ENCODE data around the gene PIAS1.
"Not testable (repeated sequence)": the region's sequence is repeated elsewhere in the genome, so short reads cannot be mapped to it uniquely, and the experiment has no call there.

Gene PIAS1

DNA sequence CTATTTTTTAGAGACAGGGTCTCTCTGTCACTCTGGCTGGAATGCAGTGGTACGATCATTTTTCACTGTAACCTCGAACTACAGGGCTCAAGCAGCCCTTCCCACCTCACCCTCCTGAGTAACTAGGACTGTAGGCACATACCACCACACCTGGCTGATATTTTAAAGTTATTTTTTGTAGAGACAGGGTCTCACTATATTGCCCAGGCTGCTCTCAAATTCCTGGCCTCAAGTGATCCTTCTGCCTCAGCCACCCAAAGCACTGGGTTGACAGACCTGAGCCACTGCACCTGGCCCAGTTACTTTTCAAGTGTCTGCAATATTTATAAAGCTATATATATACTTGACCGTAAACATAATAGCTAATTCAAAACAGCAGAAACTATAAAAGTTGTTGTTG, 75.0 kb downstream of the PIAS1 start:
- no peak for DNase-seq

DNA sequence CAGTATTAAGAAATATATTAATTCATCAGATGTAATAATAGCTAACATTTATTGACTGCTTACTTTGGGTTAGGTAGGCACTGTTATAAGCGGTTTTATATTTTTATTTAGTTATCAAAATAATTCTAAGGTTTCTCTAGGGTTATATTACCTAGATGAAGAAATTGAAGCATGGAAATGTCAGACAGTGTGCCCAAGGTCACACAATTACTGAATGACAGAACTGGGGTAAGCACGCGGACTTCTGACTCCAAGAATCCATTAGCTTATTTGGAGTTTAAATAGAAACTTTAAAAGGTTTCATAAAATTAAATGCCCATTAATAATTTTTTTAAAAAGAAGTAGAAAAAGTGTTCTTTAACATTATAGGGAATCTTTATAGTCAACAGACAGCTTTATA, 76.7 kb downstream of the PIAS1 start:
- no peak for DNase-seq

DNA sequence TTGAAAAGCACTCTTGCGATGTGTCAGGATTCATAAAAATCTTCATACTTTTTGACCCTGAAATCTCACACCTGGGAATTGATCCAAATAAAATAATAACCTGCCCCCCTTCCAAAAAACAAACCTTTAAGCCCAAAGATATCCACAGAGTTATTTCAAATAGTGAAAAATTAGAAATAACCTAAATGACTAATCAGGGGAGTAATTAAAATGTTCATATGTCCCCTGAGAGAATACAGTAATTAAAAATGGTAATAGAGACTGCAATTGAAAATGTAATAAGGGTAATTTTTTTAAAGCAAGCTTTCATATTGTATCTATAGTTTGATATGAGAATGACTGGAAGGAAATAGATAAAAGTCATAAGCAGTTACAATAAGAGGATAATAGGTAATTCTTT, 83.0 kb downstream of the PIAS1 start:
- DNase-seq = no peak

DNA sequence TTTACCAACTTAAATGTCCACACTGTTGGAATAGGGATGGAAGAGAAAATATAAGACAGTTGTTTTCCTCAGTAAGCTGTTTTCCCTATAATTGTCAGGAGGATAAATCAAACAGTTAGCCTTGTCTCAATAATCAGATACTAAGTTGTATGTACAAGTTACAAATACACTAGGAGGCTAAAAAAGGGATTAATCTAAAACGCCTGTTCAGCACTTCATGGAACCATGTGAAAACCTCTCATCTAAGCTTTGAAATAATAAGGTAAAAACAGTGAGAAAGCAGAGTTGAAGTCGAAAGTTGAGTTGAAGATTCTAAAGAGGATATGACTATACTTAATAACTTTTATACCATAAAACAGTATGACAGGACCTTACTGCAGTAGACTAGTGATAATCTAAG, 89.0 kb downstream of the PIAS1 start:
- no peak for DNase-seq

DNA sequence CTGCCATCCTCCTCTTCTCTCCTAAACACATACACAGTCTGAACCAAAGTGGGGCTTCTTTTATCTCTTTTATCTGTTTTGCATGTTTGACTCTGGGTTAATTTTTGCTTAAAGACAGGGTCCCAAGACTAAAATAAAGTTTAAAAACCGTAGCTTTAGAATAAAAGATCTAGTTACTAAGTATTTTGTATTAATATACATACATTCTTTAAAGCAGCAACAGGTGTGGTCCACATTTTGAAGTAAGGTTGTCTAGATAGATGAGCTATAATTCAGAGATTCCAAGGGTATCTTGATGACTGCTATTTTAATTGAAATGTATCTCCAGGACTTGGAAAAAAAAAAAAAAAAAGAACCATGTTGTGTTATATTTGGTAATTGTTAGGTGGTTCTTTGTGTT, 89.7 kb downstream of the PIAS1 start:
- DNase-seq = no peak

DNA sequence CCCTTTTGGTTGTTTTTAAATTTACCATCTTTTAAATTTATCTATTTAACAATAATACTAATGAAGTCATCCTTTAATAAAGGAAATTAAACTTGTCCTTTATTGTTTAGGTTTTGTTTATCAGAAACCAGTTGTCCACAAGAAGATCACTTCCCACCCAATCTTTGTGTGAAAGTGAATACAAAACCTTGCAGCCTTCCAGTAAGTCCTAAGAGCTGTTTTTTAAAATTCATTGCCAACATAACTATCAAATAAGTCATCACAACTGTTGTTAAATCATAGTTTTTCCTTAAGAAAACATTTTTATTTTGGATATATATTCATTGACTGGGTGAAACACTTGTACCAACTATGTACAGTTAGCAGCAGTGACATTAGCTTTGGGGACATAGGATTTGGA, 91.6 kb downstream of the PIAS1 start:
- peak; percentile 19 for DNase-seq

DNA sequence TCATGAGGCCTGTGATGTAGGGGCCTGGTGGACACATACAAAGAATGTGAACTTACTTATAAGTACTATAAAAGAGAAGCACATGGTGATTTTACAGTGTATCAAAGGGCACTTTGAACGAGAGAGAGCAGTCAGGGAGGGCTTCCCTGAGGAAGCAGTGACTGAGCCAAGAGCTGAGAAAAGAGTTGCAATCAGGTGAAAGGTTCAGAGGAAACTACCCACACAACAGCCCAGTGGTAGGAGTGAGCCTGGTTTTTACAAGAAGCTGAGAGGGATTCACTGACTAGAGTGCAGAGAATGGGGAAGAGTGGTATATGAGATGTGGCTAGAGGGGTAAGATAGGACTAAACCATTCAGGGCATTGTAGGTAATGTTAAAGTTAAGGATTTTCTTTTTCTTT, 93.9 kb downstream of the PIAS1 start:
- no peak for DNase-seq

- DNase-seq = peak; percentile 78
Observed at GRCh38 chr15:68149059-68149458, 94.9 kb downstream of the PIAS1 start.

DNA sequence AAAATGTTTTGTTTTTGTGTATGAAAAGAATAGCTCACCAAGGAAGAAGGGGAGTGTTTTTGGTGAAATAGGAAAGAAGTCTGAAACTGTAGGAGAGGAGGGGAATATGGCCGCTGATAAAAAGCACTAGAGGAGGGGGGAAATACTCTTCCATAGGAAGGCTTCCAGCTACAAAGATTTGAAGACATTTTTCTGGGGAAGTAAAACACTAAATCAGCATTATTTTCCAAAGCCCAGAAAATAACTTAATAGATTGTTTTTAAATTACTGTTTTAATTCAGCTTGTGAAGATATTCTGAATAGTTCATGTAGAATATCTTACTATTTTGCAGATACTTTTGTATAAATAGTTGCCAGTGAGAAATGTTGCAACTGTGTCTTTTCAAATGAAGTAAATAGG, 96.1 kb downstream of the PIAS1 start:
- no peak for DNase-seq

DNA sequence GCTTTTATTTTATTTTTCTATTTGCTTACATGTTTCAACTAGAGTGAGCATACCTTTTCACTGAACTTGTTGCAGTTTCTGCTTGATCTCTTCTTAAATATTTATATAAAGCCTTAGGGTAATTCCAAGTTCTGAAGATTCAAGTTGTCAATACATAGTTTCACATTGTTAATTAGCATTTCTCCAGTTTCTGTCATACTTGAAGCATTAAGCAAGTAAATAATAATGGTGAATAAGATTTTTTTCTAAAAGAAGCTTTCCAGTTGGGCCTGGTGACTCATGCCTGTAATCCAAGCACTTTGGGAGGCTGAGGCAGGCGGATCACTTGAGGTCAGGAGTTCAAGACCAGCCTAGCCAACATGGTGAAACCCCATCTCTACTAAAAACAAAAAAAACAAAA, 97.2 kb downstream of the PIAS1 start:
- peak; percentile 45 for DNase-seq

GRCh38 chr15:68152342-68152741, 98.2 kb downstream of the PIAS1 start:
- no peak for DNase-seq

- peak; percentile 71 for DNase-seq
Observed at GRCh38 chr15:68154923-68155559, 100.9 kb downstream of the PIAS1 start.

DNA sequence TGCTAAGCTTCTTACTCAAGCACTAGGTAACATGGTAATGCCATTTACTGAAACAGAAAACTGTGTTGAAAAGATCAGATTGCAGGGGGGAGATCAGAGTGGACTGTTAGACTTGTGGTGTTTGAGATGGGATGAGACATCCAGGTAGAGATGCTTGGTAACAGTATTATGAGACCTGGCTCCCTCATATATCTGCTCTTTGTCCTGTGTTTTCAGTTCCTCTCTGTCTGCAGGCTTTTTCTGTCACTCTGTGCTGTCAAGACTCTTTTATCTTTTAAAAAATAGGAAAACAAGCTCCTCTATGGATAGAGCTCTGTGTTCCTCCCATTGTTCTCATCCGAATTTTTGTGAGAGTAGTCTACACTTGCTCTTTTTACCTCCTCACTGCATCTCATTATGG, 103.0 kb downstream of the PIAS1 start:
- no peak for DNase-seq

DNA sequence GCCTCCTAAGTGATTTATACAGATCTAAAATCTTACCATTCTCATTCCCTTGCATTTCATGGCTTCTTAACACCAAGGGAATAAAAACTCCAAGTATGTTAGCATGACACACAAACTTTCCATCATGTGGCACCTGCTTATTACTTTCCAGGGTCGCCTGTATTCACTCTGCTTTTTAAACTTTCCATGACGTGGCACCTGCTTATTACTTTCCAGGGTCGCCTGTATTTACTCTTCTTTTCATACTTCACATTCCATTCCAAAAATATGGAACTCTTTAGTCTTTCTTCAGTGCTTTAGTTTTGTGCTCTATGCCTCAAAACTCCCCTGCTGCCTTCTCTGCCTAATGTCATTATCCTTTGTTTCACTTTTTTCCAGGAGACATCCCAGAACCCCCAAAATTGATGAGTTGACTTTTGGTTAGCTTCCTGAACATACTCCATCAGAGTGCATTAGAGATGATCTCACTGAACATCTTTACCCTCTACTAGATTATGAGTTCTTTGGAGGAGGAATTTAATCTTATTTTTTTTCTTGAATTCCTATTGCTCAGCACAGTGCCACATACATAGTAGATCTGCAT, 104.0 kb downstream of the PIAS1 start:
- peak; percentile 26 for DNase-seq

- no peak for DNase-seq
Observed at GRCh38 chr15:68163191-68163590, 109.1 kb downstream of the PIAS1 start.

GRCh38 chr15:68166847-68167246, 112.7 kb downstream of the PIAS1 start:
- no peak for DNase-seq

- not testable (repeated sequence) for DNase-seq
Observed at GRCh38 chr15:68172037-68172436, 117.9 kb downstream of the PIAS1 start.

DNA sequence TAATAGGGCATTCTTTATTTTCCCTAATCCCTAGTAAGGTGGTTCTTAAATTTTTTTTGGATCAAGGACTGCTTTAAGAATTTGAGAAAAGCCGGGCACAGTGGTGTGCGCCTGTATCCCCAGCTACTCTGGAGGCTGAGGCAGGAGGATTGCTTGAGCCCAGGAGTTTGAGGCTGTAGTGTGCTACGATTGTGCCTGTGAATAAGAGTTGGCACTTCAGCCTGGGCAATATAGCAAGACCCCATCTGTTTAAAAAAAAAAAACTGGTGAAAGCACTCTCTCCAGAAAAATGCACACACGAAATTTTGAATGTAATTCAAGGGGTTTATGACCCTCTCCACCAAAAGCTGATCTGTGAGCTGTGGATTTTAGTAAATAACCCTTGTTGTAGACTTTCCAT, 119.0 kb downstream of the PIAS1 start:
- DNase-seq = no peak

DNA sequence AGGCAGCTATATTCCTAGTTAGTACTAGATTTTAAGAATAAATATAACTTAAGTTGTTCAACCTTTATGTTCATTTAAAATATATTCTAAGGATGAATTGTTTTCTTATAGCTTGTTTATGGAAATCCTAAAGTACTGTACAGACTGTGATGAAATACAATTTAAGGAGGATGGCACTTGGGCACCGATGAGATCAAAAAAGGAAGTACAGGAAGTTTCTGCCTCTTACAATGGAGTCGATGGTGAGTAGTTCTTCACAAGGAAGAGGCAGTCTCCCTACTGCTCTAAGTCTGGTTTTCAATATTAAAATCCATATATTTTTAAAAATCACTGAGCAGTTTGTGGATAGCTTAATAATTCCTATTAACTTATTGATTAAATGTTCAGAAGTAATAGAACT, 121.4 kb downstream of the PIAS1 start:
- no peak for DNase-seq

- no peak for DNase-seq
Observed at GRCh38 chr15:68176601-68177000, 122.5 kb downstream of the PIAS1 start.

DNA sequence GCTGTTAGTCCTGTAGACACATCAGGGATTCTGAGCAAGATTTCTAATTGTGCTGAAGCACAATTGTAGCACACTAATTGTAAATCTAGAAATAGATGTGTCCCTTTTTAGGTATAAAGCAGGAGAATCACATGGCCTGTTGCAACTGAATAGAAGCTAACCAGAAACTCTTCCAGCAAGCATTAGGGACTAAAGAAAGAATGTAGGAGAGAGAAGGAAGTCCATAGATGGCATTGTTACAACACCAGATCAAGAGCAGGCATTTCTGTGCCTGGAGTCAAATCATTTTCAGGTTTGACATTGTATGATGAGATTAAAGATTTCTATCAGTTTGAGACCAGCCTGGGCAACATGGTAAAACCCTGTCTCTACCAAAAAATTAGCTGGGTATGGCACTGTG, 123.6 kb downstream of the PIAS1 start:
- DNase-seq = peak; percentile 28

DNA sequence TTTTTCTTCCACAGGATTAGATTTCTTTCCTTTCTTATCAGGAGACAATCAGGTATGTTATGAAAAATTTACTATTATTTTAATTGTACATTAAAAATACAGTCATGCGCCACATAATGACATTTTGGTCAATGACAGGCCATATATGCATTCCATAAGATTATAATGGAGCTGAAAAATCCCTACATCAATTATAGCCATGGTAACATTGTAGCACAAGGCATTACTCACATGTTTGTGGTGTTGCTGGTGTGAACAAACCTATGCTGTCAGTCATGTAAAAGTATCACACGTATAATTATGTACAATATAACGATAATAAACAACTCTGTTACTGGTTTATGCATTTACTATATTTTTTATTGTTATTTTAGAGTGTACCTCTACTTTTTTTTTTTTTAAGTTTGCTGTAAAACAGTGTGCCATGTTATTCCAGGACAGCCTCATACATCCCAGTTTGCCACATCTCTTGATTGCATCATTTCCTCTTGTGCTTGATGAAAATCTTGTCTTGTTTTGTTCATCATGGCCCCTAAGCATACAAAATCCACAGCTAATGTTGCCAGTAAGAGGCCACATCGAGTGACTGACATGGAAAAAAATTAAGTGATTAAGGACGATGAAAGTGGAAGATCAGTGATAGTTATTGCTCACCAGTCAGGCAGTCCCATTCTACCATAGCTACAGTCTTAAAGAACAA, 129.7 kb downstream of the PIAS1 start:
- DNase-seq = peak; percentile 58

DNA sequence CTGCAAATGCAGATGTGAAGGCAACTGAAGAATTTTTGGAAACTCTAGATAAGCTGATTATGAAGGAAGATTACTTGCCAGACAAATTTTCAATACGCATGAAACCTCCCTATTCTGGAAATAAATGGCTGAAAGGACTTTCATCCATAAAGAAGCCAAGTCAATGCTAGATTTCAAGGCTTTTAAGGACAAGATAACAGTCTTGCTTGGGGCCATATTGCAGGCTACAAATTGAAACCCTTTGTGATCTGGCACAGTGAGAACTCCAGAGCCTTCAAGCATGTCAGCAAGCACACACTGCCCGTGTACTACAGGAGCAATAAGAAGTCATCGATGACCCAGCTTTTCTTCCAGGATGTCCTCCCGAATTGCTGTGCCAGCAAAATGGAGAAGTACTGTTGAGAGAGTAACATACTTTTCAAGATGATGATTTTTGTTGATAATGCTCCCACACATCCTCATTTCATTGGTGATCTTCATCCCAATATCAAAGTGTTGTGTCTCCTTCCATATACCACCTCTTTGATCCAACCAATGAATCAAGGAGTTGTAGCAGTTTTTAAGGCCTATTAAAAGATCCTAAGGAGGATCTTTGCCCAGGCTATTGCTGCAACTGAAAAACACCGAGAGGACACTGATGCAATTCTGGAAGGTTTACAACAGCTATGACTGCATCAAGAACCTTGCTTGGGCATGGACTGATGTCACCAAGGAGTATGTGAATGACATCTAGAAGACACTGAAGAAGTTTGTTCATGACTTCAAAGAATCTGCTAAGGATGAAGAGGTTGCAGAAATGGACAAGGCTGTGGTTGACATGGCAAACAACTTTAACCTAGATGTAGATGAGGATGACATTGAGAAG, 130.7 kb downstream of the PIAS1 start:
- no peak for DNase-seq
